Lower leg skin (tissue), 3 donors: ENCODE data around the gene FGFRL1.

ENCODE experiments used
- POLR2A ChIP-seq, 2 donors: fragments of 450-650 bp; IDR thresholded peaks; one replicate each; pipeline ENCODE4 v1.6.1; 2016 to 2017; ENCODE audit warnings: antibody characterized with exemption in 2 of 2, mild to moderate bottlenecking in 1 of 2, moderate library complexity in 1 of 2
- TF ChIP-seq, protein P1 (sequence below), 3 donors: fragments of 450-650 bp; IDR thresholded peaks; one replicate each; pipeline ENCODE4 v1.5.1; 2016; ENCODE audit warnings: antibody characterized with exemption in 3 of 3, mild to moderate bottlenecking in 3 of 3, moderate library complexity in 2 of 3

DNA sequence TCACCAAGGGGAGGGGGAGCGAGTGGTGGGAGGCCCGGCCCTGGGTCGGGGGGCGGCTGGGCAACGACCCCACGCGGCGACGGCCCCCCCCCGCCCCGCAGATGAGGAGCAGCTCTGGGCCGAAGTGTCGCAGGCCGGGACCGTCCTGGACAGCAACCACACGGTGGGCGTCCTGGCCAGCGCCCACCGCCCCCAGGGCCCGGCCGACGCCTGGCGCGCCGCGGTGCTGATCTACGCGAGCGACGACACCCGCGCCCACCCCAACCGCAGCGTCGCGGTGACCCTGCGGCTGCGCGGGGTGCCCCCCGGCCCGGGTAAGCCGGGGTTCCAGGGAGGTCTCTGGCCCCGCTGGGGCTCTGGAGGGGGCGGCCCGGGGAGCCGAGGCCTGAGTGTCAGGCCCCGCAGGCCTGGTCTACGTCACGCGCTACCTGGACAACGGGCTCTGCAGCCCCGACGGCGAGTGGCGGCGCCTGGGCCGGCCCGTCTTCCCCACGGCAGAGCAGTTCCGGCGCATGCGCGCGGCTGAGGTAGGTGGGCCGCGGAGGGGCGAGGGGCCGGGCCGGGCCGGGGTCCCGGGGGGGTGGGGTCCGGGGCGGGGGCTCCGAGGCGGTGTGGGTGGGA, 8.7 kb upstream of the FGFRL1 start:
- TF ChIP-seq, protein P1, sequence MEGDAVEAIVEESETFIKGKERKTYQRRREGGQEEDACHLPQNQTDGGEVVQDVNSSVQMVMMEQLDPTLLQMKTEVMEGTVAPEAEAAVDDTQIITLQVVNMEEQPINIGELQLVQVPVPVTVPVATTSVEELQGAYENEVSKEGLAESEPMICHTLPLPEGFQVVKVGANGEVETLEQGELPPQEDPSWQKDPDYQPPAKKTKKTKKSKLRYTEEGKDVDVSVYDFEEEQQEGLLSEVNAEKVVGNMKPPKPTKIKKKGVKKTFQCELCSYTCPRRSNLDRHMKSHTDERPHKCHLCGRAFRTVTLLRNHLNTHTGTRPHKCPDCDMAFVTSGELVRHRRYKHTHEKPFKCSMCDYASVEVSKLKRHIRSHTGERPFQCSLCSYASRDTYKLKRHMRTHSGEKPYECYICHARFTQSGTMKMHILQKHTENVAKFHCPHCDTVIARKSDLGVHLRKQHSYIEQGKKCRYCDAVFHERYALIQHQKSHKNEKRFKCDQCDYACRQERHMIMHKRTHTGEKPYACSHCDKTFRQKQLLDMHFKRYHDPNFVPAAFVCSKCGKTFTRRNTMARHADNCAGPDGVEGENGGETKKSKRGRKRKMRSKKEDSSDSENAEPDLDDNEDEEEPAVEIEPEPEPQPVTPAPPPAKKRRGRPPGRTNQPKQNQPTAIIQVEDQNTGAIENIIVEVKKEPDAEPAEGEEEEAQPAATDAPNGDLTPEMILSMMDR (IDR thresholded peaks at IDR 0.05): no peak
- TF ChIP-seq POLR2A (IDR thresholded peaks at IDR 0.05): no peak
